Inferior parietal cortex (tissue), 1 donor: ENCODE results near the gene AK2.
"Not testable (repeated sequence)": the region's sequence is repeated elsewhere in the genome, so short reads cannot be mapped to it uniquely, and the experiment has no call there.

Source experiments
- DNase-seq: peaks from one replicate; pipeline ENCODE4 v3.0.0-alpha.2; 2016; ENCODE audit errors: extremely low spot score

The AK2 gene

GRCh38 chr1:33024430-33025179 lies 12.1 kb downstream of the AK2 start:
- not testable (repeated sequence) for DNase-seq

- no peak for DNase-seq
Observed at GRCh38 chr1:33022650-33023200, 14.0 kb downstream of the AK2 start.

GRCh38 chr1:33021567-33022431 lies 14.9 kb downstream of the AK2 start:
- DNase-seq, result no peak

GRCh38 chr1:33018112-33018511 lies 18.6 kb downstream of the AK2 start:
- no peak for DNase-seq

GRCh38 chr1:33017175-33017574 lies 19.5 kb downstream of the AK2 start:
- no peak for DNase-seq

GRCh38 chr1:33015216-33015615 lies 21.5 kb downstream of the AK2 start:
- DNase-seq, result no peak

GRCh38 chr1:33014464-33015163 lies 22.1 kb downstream of the AK2 start:
- DNase-seq, result no peak

GRCh38 chr1:33013791-33014190 lies 22.9 kb downstream of the AK2 start:
- DNase-seq, result no peak

GRCh38 chr1:33012165-33012564 lies 24.5 kb downstream of the AK2 start:
- no peak for DNase-seq

GRCh38 chr1:33010932-33011731 lies 25.6 kb downstream of the AK2 start:
- peak; percentile 51 for DNase-seq

GRCh38 chr1:33009561-33009960 lies 27.1 kb downstream of the AK2 start:
- DNase-seq, result no peak

- no peak for DNase-seq
Observed at GRCh38 chr1:33008051-33008914, 28.4 kb downstream of the AK2 start.

- no peak for DNase-seq
Observed at GRCh38 chr1:33007190-33008050, 29.3 kb downstream of the AK2 start.

GRCh38 chr1:33005838-33006421 lies 30.8 kb downstream of the AK2 start:
- no peak for DNase-seq

- DNase-seq, result no peak
Observed at GRCh38 chr1:33005117-33005837, 31.4 kb downstream of the AK2 start.

GRCh38 chr1:33004613-33005012 lies 32.1 kb downstream of the AK2 start:
- DNase-seq, result no peak

- no peak for DNase-seq
Observed at GRCh38 chr1:33003657-33004056, 33.0 kb downstream of the AK2 start.

- DNase-seq, result no peak
Observed at GRCh38 chr1:33002006-33002405, 34.7 kb downstream of the AK2 start.
